ENCODE data around the gene ZNF492. TPM values are rescaled to one million over a fixed set of nuclear protein-coding genes. Genes with fewer than 3 reads are reported as not detected.
"Not testable (repeated sequence)": the region's sequence is repeated elsewhere in the genome, so short reads cannot be mapped to it uniquely, and the experiment has no call there.

ZNF492 gene
- polyA plus RNA-seq, 1 donor from 2014 or later: not detected

- Histone ChIP-seq H3K4me2 (ENCODE audit: low read length) (no peak overlapping the region), H3K36me3 (ENCODE audit: insufficient read depth, low read length) (no peaks in the 10 kb centered on the region), H3K4me3 (ENCODE audit: low read length) (no peak overlapping the region), H2AFZ (ENCODE audit: low read depth, low read length) (no peak overlapping the region), H4K20me1 (ENCODE audit: insufficient read depth) (no peaks in the 10 kb centered on the region), H3K9ac (ENCODE audit: low read length) (no peak overlapping the region), H3K9me2 (ENCODE audit: insufficient read depth, low read length) (no peaks in the 10 kb centered on the region), H3K9me3 (ENCODE audit: low read length) (peaks cover 3% of the 10 kb centered on the region), H3K79me2 (replicated peaks; ENCODE audit: insufficient read depth, low read length) (no peaks in the 10 kb centered on the region), H3K27ac (ENCODE audit: low read length) (no peak overlapping the region), H3K27me3 (ENCODE audit: insufficient read depth, low read depth, low read length) (no peaks in the 10 kb centered on the region), H3F3A (ENCODE audit: insufficient read depth, low read length, poor library complexity, severe bottlenecking) (no peaks in the 10 kb centered on the region)
- TF ChIP-seq REST (IDR thresholded peaks at IDR 0.05; ENCODE audit: borderline replicate concordance) (no peak), RAD21 (conservative IDR thresholded peaks at IDR 0.05) (no peak)
These were observed 17.5 kb upstream of the ZNF492 start for GRCh38 chr19:22616659-22617058.

- not testable (repeated sequence) for H3K4me3 ChIP-seq (ENCODE audit: low read length); H3K36me3 ChIP-seq (ENCODE audit: insufficient read depth, low read length); H3K4me2 ChIP-seq (ENCODE audit: low read length); H2AFZ ChIP-seq (ENCODE audit: low read depth, low read length); H3K27me3 ChIP-seq (ENCODE audit: insufficient read depth, low read depth, low read length); H3K27ac ChIP-seq (ENCODE audit: low read length); H3K9ac ChIP-seq (ENCODE audit: low read length); H3F3A ChIP-seq (ENCODE audit: insufficient read depth, low read length, poor library complexity, severe bottlenecking); H3K9me3 ChIP-seq (ENCODE audit: low read length); H4K20me1 ChIP-seq (ENCODE audit: insufficient read depth); H3K9me2 ChIP-seq (ENCODE audit: insufficient read depth, low read length); H3K79me2 ChIP-seq (replicated peaks; ENCODE audit: insufficient read depth, low read length)
These were observed 16.9 kb upstream of the ZNF492 start for GRCh38 chr19:22617181-22617580.

- Histone ChIP-seq H3K79me2 (replicated peaks; ENCODE audit: insufficient read depth, low read length) (no peaks in the 10 kb centered on the region), H3K4me3 (ENCODE audit: low read length) (no peak overlapping the region), H2AFZ (ENCODE audit: low read depth, low read length) (no peak overlapping the region), H4K20me1 (ENCODE audit: insufficient read depth) (no peaks in the 10 kb centered on the region), H3K27ac (ENCODE audit: low read length) (no peak overlapping the region), H3K9me2 (ENCODE audit: insufficient read depth, low read length) (no peaks in the 10 kb centered on the region), H3K9ac (ENCODE audit: low read length) (no peak overlapping the region), H3K36me3 (ENCODE audit: insufficient read depth, low read length) (no peaks in the 10 kb centered on the region), H3K4me2 (ENCODE audit: low read length) (no peak overlapping the region), H3K27me3 (ENCODE audit: insufficient read depth, low read depth, low read length) (no peaks in the 10 kb centered on the region), H3K9me3 (ENCODE audit: low read length) (peaks cover 3% of the 10 kb centered on the region), H3F3A (ENCODE audit: insufficient read depth, low read length, poor library complexity, severe bottlenecking) (no peaks in the 10 kb centered on the region)
- TF ChIP-seq EZH2 (IDR thresholded peaks at IDR 0.05; ENCODE audit: borderline replicate concordance, insufficient read depth, low read length, poor library complexity, severe bottlenecking): no peak
- no peak for TF ChIP-seq EP300 (conservative IDR thresholded peaks at IDR 0.05; ENCODE audit: poor library complexity, severe bottlenecking)
- no peak for TF ChIP-seq TAF1 (IDR thresholded peaks at IDR 0.05; ENCODE audit: low read depth)
- no peak for TF ChIP-seq CTCF (IDR thresholded peaks at IDR 0.05; ENCODE audit: poor library complexity, severe bottlenecking)
- no peak for TF ChIP-seq POLR2AphosphoS5 (IDR thresholded peaks at IDR 0.05)
- TF ChIP-seq MXI1 (conservative IDR thresholded peaks at IDR 0.05; ENCODE audit: poor library complexity, severe bottlenecking): no peak
- TF ChIP-seq SMC3 (conservative IDR thresholded peaks at IDR 0.05; ENCODE audit: poor library complexity): no peak
- TF ChIP-seq RAD21 (conservative IDR thresholded peaks at IDR 0.05): no peak
- no peak for TF ChIP-seq REST (IDR thresholded peaks at IDR 0.05; ENCODE audit: borderline replicate concordance)
These were observed 16.4 kb upstream of the ZNF492 start for GRCh38 chr19:22617614-22618320.

Data from neural cell (in vitro differentiated cells).